ENCODE data around the gene ZNF526.

GRCh38 chr19:42276821-42277220 is 56.7 kb downstream of the ZNF526 start:
- TF ChIP-seq TAF1 (conservative IDR thresholded peaks at IDR 0.05), result no peak
- TF ChIP-seq RAD21 (IDR thresholded peaks at IDR 0.05), result no peak
- no peak for TF ChIP-seq CTCF (IDR thresholded peaks at IDR 0.05; ENCODE audit: low read depth, low read length, missing input control)
- TF ChIP-seq FOXA1 (IDR thresholded peaks at IDR 0.05), result no peak
- no peak for TF ChIP-seq YY1 (IDR thresholded peaks at IDR 0.05)
- TF ChIP-seq REST (IDR thresholded peaks at IDR 0.05), result no peak
- no peak for TF ChIP-seq MAX (IDR thresholded peaks at IDR 0.05)
- no peak for TF ChIP-seq GABPA (IDR thresholded peaks at IDR 0.05 in 1 of 2, conservative IDR thresholded peaks at IDR 0.05 in 1 of 2)
- no peak for TF ChIP-seq ZBTB33 (IDR thresholded peaks at IDR 0.05)
- TF ChIP-seq EGR1 (IDR thresholded peaks at IDR 0.05; ENCODE audit: low read depth in 2 of 2), result no peak
- TF ChIP-seq ATF3 (IDR thresholded peaks at IDR 0.05), result no peak
- no peak for TF ChIP-seq JUND (IDR thresholded peaks at IDR 0.05)
- TF ChIP-seq SP1 (IDR thresholded peaks at IDR 0.05), result no peak
